Transverse colon (tissue), 4 donors: ENCODE results near the gene SLC10A3. TPM values are rescaled to one million over a fixed set of nuclear protein-coding genes. Genes with fewer than 3 reads are reported as not detected.

Experiments
- DNase-seq: peaks from one replicate; pipeline ENCODE4 v3.0.0-alpha.2; 2019
- H3K27ac ChIP-seq, 4 donors: fragments of 200-600 bp; sonication (generic); 2 replicates each; pipeline ENCODE4 v1.5.1; 2016 to 2018; ENCODE audit warnings: inconsistent platforms in 4 of 4
- H3K27me3 ChIP-seq: fragments of 200-600 bp; sonication (generic); 2 replicates; pipeline ENCODE4 v1.5.1; 2017; ENCODE audit warnings: inconsistent platforms
- H3K36me3 ChIP-seq, 4 donors: fragments of 200-600 bp; sonication (generic); 2 replicates each; pipeline ENCODE4 v1.5.1; 2017 to 2019; ENCODE audit warnings: inconsistent platforms in 4 of 4
- H3K4me1 ChIP-seq, 4 donors: fragments of 200-600 bp; sonication (generic); 2 replicates each; pipeline ENCODE4 v1.5.1; 2017 to 2020; ENCODE audit warnings: inconsistent platforms in 4 of 4
- H3K4me3 ChIP-seq, 4 donors: fragments of 200-600 bp; sonication (generic); 1 replicate in 1 of 4; 2 replicates in 3 of 4; pipeline versions ENCODE4 v1.5.1 to v1.6.1; 2017 to 2019; ENCODE audit warnings: inconsistent platforms in 4 of 4
- H3K9me3 ChIP-seq, 2 donors: fragments of 200-600 bp; sonication (generic); 2 replicates each; pipeline ENCODE4 v1.5.1; 2017 to 2019; ENCODE audit warnings: inconsistent platforms in 2 of 2
- CTCF ChIP-seq, 5 experiments: fragments of 200-600 bp in 3 of 5; fragments of 450-650 bp in 2 of 5; sonication (generic) in 3 of 5; IDR thresholded peaks; 1 replicate in 2 of 5; 2 replicates in 3 of 5; pipeline ENCODE4 v1.5.1; 2016 to 2017; ENCODE audit warnings: antibody characterized with exemption in 5 of 5, inconsistent platforms in 3 of 5, mild to moderate bottlenecking in 2 of 5, moderate library complexity in 1 of 5
- EP300 ChIP-seq: sonication (generic); formaldehyde crosslinking; IDR thresholded peaks from one replicate; pipeline ENCODE4 v1.6.1; 2017; ENCODE audit warnings: antibody characterized with exemption, low read depth
- POLR2A ChIP-seq: fragments of 450-650 bp; IDR thresholded peaks from one replicate; pipeline ENCODE4 v1.6.1; 2016; ENCODE audit warnings: antibody characterized with exemption, mild to moderate bottlenecking, moderate library complexity
- POLR2AphosphoS5 ChIP-seq, 3 donors: sonication (generic); formaldehyde crosslinking; IDR thresholded peaks; one replicate each; pipeline ENCODE4 v1.6.1; 2016; ENCODE audit warnings: antibody characterized with exemption in 3 of 3
- WGBS, 2 donors: methylation state at CpG; one replicate each; pipeline ENCODE4 v1.1.5; 2018; ENCODE audit warnings: low coverage in 1 of 2; 5-methylcytosine and 5-hydroxymethylcytosine counted together
- in situ Hi-C, 4 donors: fragments of 200-750 bp; cut with MboI; loops; one replicate each; pipeline versions ENCODE4 v1.15.0 to v1.15.1; 2017; ENCODE audit warnings: low sequenced_read_pairs in 3 of 4, low pct_ligation_motif_present in 1 of 4, low pct_unique_long_range_greater_than_20kb in 1 of 4
- intact Hi-C: fragments of 100-400 bp; cut with DNase I; formaldehyde crosslinking; loops from one replicate; pipeline ENCODE4 v1.15.1; 2023; ENCODE audit warnings: low total_unique reads
- total RNA-seq, 4 donors: library from RNA; depleted of rRNA; stranded (reverse); fragments of >200 nt; gene quantifications; one replicate each; pipeline ENCODE4 v1.1.0, GENCODE V29; 2016

SLC10A3 gene
- total RNA-seq, 4 donors from 2014 or later, result 26.7 to 117 (median 34.4) TPM

GRCh38 chrX:154476821-154477220 lies 13.6 kb downstream of the SLC10A3 start:
- Histone ChIP-seq H3K4me1 (peaks cover 4 to 6% (median 5%) of the 10 kb centered on the region in 4 donors), H3K27ac (no peak overlapping the region), H3K9me3 (no peaks in the 10 kb centered on the region), H3K4me3 (no peak overlapping the region), H3K27me3 (no peaks in the 10 kb centered on the region), H3K36me3 (no peaks in the 10 kb centered on the region)
- intact Hi-C loops (no loop called here), in situ Hi-C loops (no loop called here)
- 87% methylated on average over 8 of the region's 8 CpGs; no CpG with 5 or more reads in 1 of the 2 donors for WGBS, 2 donors
- no peak for DNase-seq
- no peak for TF ChIP-seq CTCF (IDR thresholded peaks at IDR 0.05)

- in situ Hi-C loops, result no loop called here
- Histone ChIP-seq H3K4me1 (peaks cover 0 to 5% (median 2%) of the 10 kb centered on the region in 4 donors), H3K27ac (no peak overlapping the region)
Measured at GRCh38 chrX:154473683-154474082, 16.7 kb downstream of the SLC10A3 start.

GRCh38 chrX:154472685-154473632 lies 17.5 kb downstream of the SLC10A3 start:
- no peaks in the 10 kb centered on the region for H3K36me3 ChIP-seq
- H3K4me1 ChIP-seq, result peaks cover 0 to under 1% (median under 1%) of the 10 kb centered on the region in 4 donors
- H3K9me3 ChIP-seq, result no peaks in the 10 kb centered on the region
- no peak overlapping the region for H3K27ac ChIP-seq
- no peak for DNase-seq
- TF ChIP-seq EP300 (no peak), POLR2AphosphoS5 (IDR thresholded peaks at IDR 0.05) (no peak), CTCF (IDR thresholded peaks at IDR 0.05) (no peak), POLR2A (no peak)
- H3K27me3 ChIP-seq, result no peaks in the 10 kb centered on the region
- in situ Hi-C loops (no loop called here), intact Hi-C loops (no loop called here)
- no peak overlapping the region for H3K4me3 ChIP-seq
- 27 to 73% methylated on average over 2 to 28 of the region's 28 CpGs for WGBS, 2 donors

More at GRCh38 chrX:154473683-154474082, 16.7 kb downstream of the SLC10A3 start:
- Histone ChIP-seq H3K4me3 (no peak overlapping the region), H3K36me3 (no peaks in the 10 kb centered on the region), H3K9me3 (no peaks in the 10 kb centered on the region), H3K27me3 (no peaks in the 10 kb centered on the region)
- no peak for DNase-seq
- intact Hi-C loops, result loop anchor here (1.0 kb wide), 1 partner anchor 17 kb away; no protein-coding TSS in a partner anchor
- TF ChIP-seq EP300 (no peak), POLR2AphosphoS5 (IDR thresholded peaks at IDR 0.05) (no peak), CTCF (IDR thresholded peaks at IDR 0.05) (no peak), POLR2A (no peak)
- 77% methylated on average over 7 of the region's 7 CpGs; no CpG with 5 or more reads in 1 of the 2 donors for WGBS, 2 donors

- no peaks in the 10 kb centered on the region for H3K27me3 ChIP-seq
- in situ Hi-C loops (no loop called here), intact Hi-C loops (no loop called here)
- DNase-seq, result no peak
- TF ChIP-seq POLR2A, result no peak
- TF ChIP-seq POLR2AphosphoS5 (IDR thresholded peaks at IDR 0.05), result no peak
- no peak for TF ChIP-seq EP300
- no peak for TF ChIP-seq CTCF (IDR thresholded peaks at IDR 0.05)
- H3K9me3 ChIP-seq, result no peaks in the 10 kb centered on the region
- no peaks in the 10 kb centered on the region for H3K4me1 ChIP-seq
- H3K27ac ChIP-seq, result no peak overlapping the region
- 81% methylated on average over 23 of the region's 23 CpGs; no CpG with 5 or more reads in 1 of the 2 donors for WGBS, 2 donors
- H3K36me3 ChIP-seq, result no peaks in the 10 kb centered on the region
- no peak overlapping the region for H3K4me3 ChIP-seq
Measured at GRCh38 chrX:154471839-154472684, 18.4 kb downstream of the SLC10A3 start.
